ENCODE data around the gene PRKCH.

DNA sequence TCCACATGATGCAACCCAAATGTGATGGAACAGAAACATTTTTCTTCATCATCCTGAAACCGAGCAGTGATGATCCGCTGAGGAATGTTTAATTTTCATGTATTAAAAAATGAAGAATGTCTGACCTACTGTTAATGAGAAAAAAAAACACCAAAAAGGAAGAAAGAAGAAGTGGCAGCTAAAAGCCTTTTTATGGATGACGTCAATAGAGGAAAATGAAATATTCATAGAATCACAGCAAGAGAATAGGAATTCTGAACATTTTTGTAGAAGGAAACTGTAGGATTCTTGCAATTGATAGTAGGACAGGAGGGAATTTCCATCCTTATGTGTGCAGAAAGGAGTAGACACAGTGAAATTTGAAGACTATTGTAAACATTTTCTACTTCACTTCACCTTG, 112.9 kb downstream of the PRKCH start:
- TF ChIP-seq, protein P1, sequence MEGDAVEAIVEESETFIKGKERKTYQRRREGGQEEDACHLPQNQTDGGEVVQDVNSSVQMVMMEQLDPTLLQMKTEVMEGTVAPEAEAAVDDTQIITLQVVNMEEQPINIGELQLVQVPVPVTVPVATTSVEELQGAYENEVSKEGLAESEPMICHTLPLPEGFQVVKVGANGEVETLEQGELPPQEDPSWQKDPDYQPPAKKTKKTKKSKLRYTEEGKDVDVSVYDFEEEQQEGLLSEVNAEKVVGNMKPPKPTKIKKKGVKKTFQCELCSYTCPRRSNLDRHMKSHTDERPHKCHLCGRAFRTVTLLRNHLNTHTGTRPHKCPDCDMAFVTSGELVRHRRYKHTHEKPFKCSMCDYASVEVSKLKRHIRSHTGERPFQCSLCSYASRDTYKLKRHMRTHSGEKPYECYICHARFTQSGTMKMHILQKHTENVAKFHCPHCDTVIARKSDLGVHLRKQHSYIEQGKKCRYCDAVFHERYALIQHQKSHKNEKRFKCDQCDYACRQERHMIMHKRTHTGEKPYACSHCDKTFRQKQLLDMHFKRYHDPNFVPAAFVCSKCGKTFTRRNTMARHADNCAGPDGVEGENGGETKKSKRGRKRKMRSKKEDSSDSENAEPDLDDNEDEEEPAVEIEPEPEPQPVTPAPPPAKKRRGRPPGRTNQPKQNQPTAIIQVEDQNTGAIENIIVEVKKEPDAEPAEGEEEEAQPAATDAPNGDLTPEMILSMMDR (IDR thresholded peaks at IDR 0.05; ENCODE audit: poor library complexity) = no peak
- TF ChIP-seq EZH2 (IDR thresholded peaks at IDR 0.05; ENCODE audit: borderline replicate concordance) = no peak
- TF ChIP-seq EZH2phosphoT487 (IDR thresholded peaks at IDR 0.05; ENCODE audit: low read depth, severe bottlenecking, unreplicated experiment) = no peak

All from hepatocyte (in vitro differentiated cells).